H1 (cell line): Measurements from ENCODE around the gene MRPS18B. TPM values are rescaled to one million over a fixed set of nuclear protein-coding genes. Genes with fewer than 3 reads are reported as not detected.

Experiments used
- CTCF ChIA-PET: fragments of 300-600 bp; sonication (Branson Sonifier 250); formaldehyde crosslinking; loops from one replicate; lab custom pipeline; 2021; ENCODE audit not compliant: partially characterized antibody; lab: Charles Lee
- POLR2A ChIA-PET: fragments of 300-600 bp; sonication (Branson Sonifier 250); formaldehyde crosslinking; loops from one replicate; lab custom pipeline; 2021; ENCODE audit warnings: inconsistent platforms; ENCODE audit not compliant: partially characterized antibody; lab: Charles Lee
- DNase-seq, 2 experiments: peaks; one replicate each; pipeline versions ENCODE4 v3.0.0 to v3.0.0-alpha.2; 2010 to 2022; ENCODE audit warnings: low spot score in 2 of 2, low read depth in 1 of 2, mixed read lengths in 1 of 2
- FAIRE-seq: peaks from 2 replicates; lab custom pipeline; 2011; peaks lifted over from hg19 to GRCh38; lab: Jason Lieb, UNC
- H2AFZ ChIP-seq: 2 replicates; pipeline ENCODE4 v1.8.1; 2012; ENCODE audit warnings: low read length, inconsistent platforms
- H2AK5ac ChIP-seq: 2 replicates; pipeline ENCODE4 v1.6.1; 2013; ENCODE audit warnings: low read depth, low read length
- H2BK120ac ChIP-seq: replicated peaks from 2 replicates; pipeline ENCODE3; 2013; ENCODE audit warnings: low read depth, low read length, inconsistent platforms
- H2BK12ac ChIP-seq: 2 replicates; pipeline ENCODE4 v1.6.1; 2013; ENCODE audit warnings: low read depth, low read length
- H2BK15ac ChIP-seq: 2 replicates; pipeline ENCODE4 v1.6.1; 2013; ENCODE audit warnings: low read length
- H2BK20ac ChIP-seq: 2 replicates; pipeline ENCODE4 v1.6.1; 2013; ENCODE audit warnings: low read length
- H2BK5ac ChIP-seq: 2 replicates; pipeline ENCODE4 v1.6.1; 2013; ENCODE audit warnings: low read depth, low read length
- H3K14ac ChIP-seq: 2 replicates; pipeline ENCODE4 v1.6.1; 2013; ENCODE audit warnings: inconsistent platforms; ENCODE audit not compliant: insufficient read length
- H3K18ac ChIP-seq: 2 replicates; pipeline ENCODE4 v1.6.1; 2013; ENCODE audit warnings: low read length; ENCODE audit errors: extremely low read depth
- H3K23ac ChIP-seq: 2 replicates; pipeline ENCODE4 v1.6.1; 2013; ENCODE audit warnings: inconsistent platforms; ENCODE audit not compliant: insufficient read length
- H3K23me2 ChIP-seq: 2 replicates; pipeline ENCODE4 v1.6.1; 2013; ENCODE audit warnings: low read depth, low read length
- H3K27ac ChIP-seq: 2 replicates; pipeline ENCODE4 v1.6.1; 2011; ENCODE audit warnings: low read depth, low read length, inconsistent platforms
- H3K27me3 ChIP-seq, 4 experiments: replicated peaks in 1 of 4; 1 replicate in 1 of 4; 2 replicates in 3 of 4; pipeline versions ENCODE4 v1.6.1 to v1.8.1; 2011 to 2013; ENCODE audit warnings: low read length in 3 of 4, mild to moderate bottlenecking in 3 of 4, inconsistent platforms in 2 of 4, mixed read lengths in 2 of 4, moderate library complexity in 1 of 4; ENCODE audit not compliant: control insufficient read depth in 3 of 4, insufficient read depth in 3 of 4; ENCODE audit errors: extremely low read depth in 1 of 4
- H3K36me3 ChIP-seq, 4 experiments: 2 replicates each; pipeline versions ENCODE4 v1.6.1 to v1.8.1; 2011 to 2013; ENCODE audit warnings: mild to moderate bottlenecking in 4 of 4, low read length in 3 of 4, moderate library complexity in 2 of 4, control low read depth in 1 of 4, inconsistent platforms in 1 of 4; ENCODE audit not compliant: insufficient read depth in 4 of 4, control insufficient read depth in 2 of 4
- H3K4ac ChIP-seq: replicated peaks from 2 replicates; pipeline ENCODE3; 2013; ENCODE audit warnings: low read length, low read depth, mixed read lengths, inconsistent platforms; ENCODE audit not compliant: insufficient read length
- H3K4me1 ChIP-seq, 4 experiments: replicated peaks in 1 of 4; 1 replicate in 1 of 4; 2 replicates in 3 of 4; pipeline versions ENCODE4 v1.6.1 to v1.8.1; 2011 to 2013; ENCODE audit warnings: low read length in 3 of 4, inconsistent platforms in 2 of 4, mixed read lengths in 1 of 4; ENCODE audit not compliant: insufficient read depth in 4 of 4, control insufficient read depth in 3 of 4
- H3K4me2 ChIP-seq, 2 experiments: 2 replicates each; pipeline versions ENCODE4 v1.6.1 to v1.8.1; 2011 to 2013; ENCODE audit warnings: low read depth in 2 of 2, low read length in 2 of 2, control low read depth in 1 of 2, inconsistent platforms in 1 of 2, mild to moderate bottlenecking in 1 of 2; ENCODE audit not compliant: insufficient read depth in 1 of 2
- H3K4me3 ChIP-seq, 4 experiments: fragments of 200-600, 300-600 bp in 1 of 4; sonication (generic), shearing (Covaris generic), sonication (Bioruptor Twin) in 1 of 4; 2 replicates each; pipeline versions ENCODE4 v1.5.1 to v1.8.1; 2011 to 2016; ENCODE audit warnings: low read length in 4 of 4, low read depth in 3 of 4, control low read depth in 2 of 4, inconsistent platforms in 2 of 4, mild to moderate bottlenecking in 2 of 4, mixed read lengths in 1 of 4, moderate library complexity in 1 of 4; ENCODE audit not compliant: insufficient read depth in 2 of 4; ENCODE audit errors: extremely low read depth in 1 of 4
- H3K56ac ChIP-seq: replicated peaks from 2 replicates; pipeline ENCODE3; 2013; ENCODE audit warnings: low read depth, mild to moderate bottlenecking, mixed read lengths, low read length, inconsistent platforms; ENCODE audit not compliant: insufficient read length
- H3K79me1 ChIP-seq: 2 replicates; pipeline ENCODE4 v1.6.1; 2013; ENCODE audit warnings: low read depth, low read length, control low read depth
- H3K79me2 ChIP-seq, 2 experiments: 2 replicates each; pipeline versions ENCODE4 v1.6.1 to v1.8.1; 2012 to 2013; ENCODE audit warnings: low read length in 2 of 2, mild to moderate bottlenecking in 2 of 2, inconsistent platforms in 1 of 2; ENCODE audit not compliant: insufficient read depth in 2 of 2, control insufficient read depth in 1 of 2
- H3K9ac ChIP-seq, 4 experiments: replicated peaks in 1 of 4; 1 replicate in 1 of 4; 2 replicates in 3 of 4; pipeline versions ENCODE4 v1.6.1 to v1.8.1; 2011 to 2013; ENCODE audit warnings: low read depth in 3 of 4, low read length in 3 of 4, control low read depth in 2 of 4, mild to moderate bottlenecking in 2 of 4, moderate library complexity in 2 of 4, inconsistent platforms in 1 of 4; ENCODE audit errors: extremely low read depth in 1 of 4
- H3K9me3 ChIP-seq, 2 experiments: 2 replicates each; pipeline versions ENCODE4 v1.6.1 to v1.8.1; 2012 to 2013; ENCODE audit warnings: mild to moderate bottlenecking in 2 of 2, moderate library complexity in 2 of 2, control low read depth in 1 of 2, inconsistent platforms in 1 of 2, low read depth in 1 of 2, low read length in 1 of 2, mixed read lengths in 1 of 2; ENCODE audit not compliant: insufficient read depth in 2 of 2
- H4K20me1 ChIP-seq, 2 experiments: replicated peaks in 1 of 2; 2 replicates each; pipeline versions ENCODE3 to v1.8.1; 2011 to 2013; ENCODE audit warnings: inconsistent platforms in 2 of 2, low read length in 2 of 2, mild to moderate bottlenecking in 1 of 2; ENCODE audit not compliant: insufficient read depth in 2 of 2, control insufficient read depth in 1 of 2
- H4K5ac ChIP-seq: 2 replicates; pipeline ENCODE4 v1.6.1; 2013; ENCODE audit warnings: low read length, low read depth, mixed read lengths, inconsistent platforms; ENCODE audit not compliant: insufficient read length
- H4K8ac ChIP-seq: 2 replicates; pipeline ENCODE4 v1.8.0; 2013; ENCODE audit warnings: mild to moderate bottlenecking, moderate library complexity, low read length, inconsistent platforms; ENCODE audit not compliant: insufficient read depth; ENCODE audit errors: extremely low read depth
- H4K91ac ChIP-seq: replicated peaks from 2 replicates; pipeline ENCODE3; 2013; ENCODE audit warnings: low read length, mixed read lengths, inconsistent platforms; ENCODE audit not compliant: insufficient read length
- JUND ChIP-seq: IDR thresholded peaks from 2 replicates; pipeline ENCODE4 v1.6.1; 2011; ENCODE audit warnings: mild to moderate bottlenecking, improper control_type of control experiment, low read length
- POLR2A ChIP-seq, 2 experiments: IDR thresholded peaks; 1 replicate in 1 of 2; 2 replicates in 1 of 2; pipeline ENCODE4 v1.6.1; 2011; ENCODE audit warnings: low read depth in 2 of 2, low read length in 2 of 2, mild to moderate bottlenecking in 2 of 2; ENCODE audit errors: control extremely low read depth in 1 of 2
- RNF2 ChIP-seq: fragments of 200-900, 300-1000 bp; sonication (generic); IDR thresholded peaks from 2 replicates; pipeline ENCODE4 v1.7.1; 2016; ENCODE audit warnings: borderline replicate concordance, low read depth, mild to moderate bottlenecking, antibody characterized with exemption, low read length; ENCODE audit not compliant: poor library complexity, severe bottlenecking; ENCODE audit errors: missing control alignments
- RXRA ChIP-seq: IDR thresholded peaks from 2 replicates; pipeline ENCODE4 v1.6.1; 2011; ENCODE audit warnings: low read depth, mild to moderate bottlenecking, low read length, moderate library complexity; ENCODE audit not compliant: insufficient read depth
- SRF ChIP-seq: IDR thresholded peaks from 2 replicates; pipeline ENCODE4 v1.6.1; 2011; ENCODE audit warnings: mild to moderate bottlenecking, low read depth, low read length, moderate library complexity
- SUZ12 ChIP-seq: fragments of 200-600 bp; sonication (generic); IDR thresholded peaks from 2 replicates; pipeline ENCODE4 v1.6.1; 2012; ENCODE audit warnings: mild to moderate bottlenecking, inconsistent platforms, low read length, moderate library complexity, mixed read lengths
- WGBS, 2 experiments: shearing (Covaris generic) in 1 of 2; methylation state at CpG; one replicate each; pipeline versions ENCODE4 v1.1.6 to v1.1.7; 2013 to 2015; ENCODE audit warnings: low lambda C conversion rate in 2 of 2, mixed read lengths in 2 of 2, inconsistent platforms in 1 of 2, low coverage in 1 of 2, missing lambda C conversion rate in 1 of 2; ENCODE audit not compliant: insufficient replicate concordance in 2 of 2, insufficient coverage in 1 of 2, insufficient read length in 1 of 2; ENCODE audit errors: extremely low coverage in 1 of 2, missing lambda C conversion rate in 1 of 2; 5-methylcytosine and 5-hydroxymethylcytosine counted together
- polyA plus RNA-seq, 7 experiments: library from polyadenylated mRNA; depleted of rRNA in 3 of 7; stranded (reverse) in 5 of 7; unstranded in 2 of 7; fragments of >200 nt in 5 of 7; fragments of 200-250 nt in 2 of 7; gene quantifications; 1 replicate in 5 of 7; 2 replicates in 1 of 7; 4 replicates in 1 of 7; pipeline versions ENCODE4 v1.2.1 to v1.2.3, GENCODE V29; 2011 to 2013; ENCODE audit warnings: missing spikeins in 2 of 7, mixed read lengths in 2 of 7
- total RNA-seq: library from RNA; stranded (reverse); fragmentation: NEBNext Ultra II Directional; extraction: Animal tissue kit (Norgen Biotek cat#: 25700); gene quantifications from 2 replicates; pipeline ENCODE4 v1.2.1, GENCODE V29; 2021
- TF ChIP-seq, protein P1 (sequence below): IDR thresholded peaks from 2 replicates; pipeline ENCODE4 v1.6.1; 2012; ENCODE audit warnings: low read length, inconsistent platforms

Gene MRPS18B
- total and polyA plus RNA-seq, 2 of the 8 experiments (the other 6 are each of a cell fraction or from before 2014, with no cell fraction given), result 57.8 to 83.3 TPM

DNA sequence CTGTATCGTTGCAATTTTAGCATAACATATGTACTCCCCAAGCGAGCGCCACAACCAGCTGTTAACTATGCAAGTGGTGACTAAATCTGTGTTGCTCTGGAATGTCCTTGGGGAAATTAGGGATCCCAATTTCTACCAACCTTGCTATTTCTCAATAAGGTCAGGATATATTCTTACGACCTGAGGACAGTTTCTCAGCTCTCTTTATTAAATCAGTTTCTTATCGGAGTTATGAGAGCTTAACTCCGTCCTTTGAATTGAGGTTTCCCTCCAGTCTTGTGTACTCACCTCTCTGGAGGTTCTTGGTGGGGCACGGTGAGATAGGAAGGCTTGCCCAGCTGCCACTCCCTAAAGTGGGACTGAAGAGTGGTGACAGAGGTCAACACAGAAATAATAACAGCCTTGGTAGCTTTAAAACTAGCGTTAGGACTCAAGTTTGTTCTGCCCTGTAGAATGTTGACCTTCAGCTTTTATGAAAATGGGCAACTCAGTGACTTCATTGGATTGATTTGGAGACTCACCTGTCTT, 694 bp downstream of the MRPS18B start:
- no peak overlapping the region for H4K8ac ChIP-seq
- H2BK120ac ChIP-seq, result no peak overlapping the region
- H3K9me3 ChIP-seq, result no peaks in the 10 kb centered on the region
- H2BK15ac ChIP-seq, result no peak overlapping the region
- H2AK5ac ChIP-seq, result peak overlapping the region; percentile 45; the same call in 1 of the 2 replicates
- H3K27me3 ChIP-seq, result no peaks in the 10 kb centered on the region
- peaks cover 4 to 50% of the 10 kb centered on the region in 2 experiments; a peak in 3 of 4 replicates for H3K79me2 ChIP-seq
- peaks cover 0 to 6% (median 4%) of the 10 kb centered on the region in 4 experiments; a peak in 4 of 7 replicates for H3K4me1 ChIP-seq
- peak overlapping the region in 3 of 4 experiments; percentile 93 to 100 (median 99); a peak in 4 of 7 replicates for H3K9ac ChIP-seq
- H3K4me3 ChIP-seq, result peak overlapping the region; percentile 87 to 97 (median 90)
- no peak overlapping the region for H3K4ac ChIP-seq
- WGBS, 2 experiments, result 35% methylated on average over 8 of the region's 8 CpGs; no CpG with 5 or more reads in 1 of the 2 experiments
- no peak overlapping the region for H3K56ac ChIP-seq
- H4K20me1 ChIP-seq, result peaks cover 0 to 2% of the 10 kb centered on the region in 2 experiments
- H2BK20ac ChIP-seq, result no peak overlapping the region
- no peak overlapping the region for H2BK12ac ChIP-seq
- no peak overlapping the region for H3K14ac ChIP-seq
- H3K36me3 ChIP-seq, result peaks cover 10 to 45% (median 26%) of the 10 kb centered on the region in 4 experiments
- POLR2A ChIA-PET, result interaction anchor here (0.5 to 3.8 kb wide), 40 partner anchors 9 to 127 kb away, joined by 3 to 43 read pairs (median 5); partner anchors contain the start of genes ABCF1, ATAT1, C6orf136 and DHX16
- peaks cover 14% of the 10 kb centered on the region for H3K23me2 ChIP-seq
- TF ChIP-seq JUND (no peak), SRF (no peak), POLR2A (IDR thresholded peaks at IDR 0.05; ENCODE audit: control extremely low read depth in 1 of 2, low read depth in 2 of 2, low read length in 2 of 2) (no peak), SUZ12 (no peak), RNF2 (no peak), RXRA (no peak)
- TF ChIP-seq, protein P1, sequence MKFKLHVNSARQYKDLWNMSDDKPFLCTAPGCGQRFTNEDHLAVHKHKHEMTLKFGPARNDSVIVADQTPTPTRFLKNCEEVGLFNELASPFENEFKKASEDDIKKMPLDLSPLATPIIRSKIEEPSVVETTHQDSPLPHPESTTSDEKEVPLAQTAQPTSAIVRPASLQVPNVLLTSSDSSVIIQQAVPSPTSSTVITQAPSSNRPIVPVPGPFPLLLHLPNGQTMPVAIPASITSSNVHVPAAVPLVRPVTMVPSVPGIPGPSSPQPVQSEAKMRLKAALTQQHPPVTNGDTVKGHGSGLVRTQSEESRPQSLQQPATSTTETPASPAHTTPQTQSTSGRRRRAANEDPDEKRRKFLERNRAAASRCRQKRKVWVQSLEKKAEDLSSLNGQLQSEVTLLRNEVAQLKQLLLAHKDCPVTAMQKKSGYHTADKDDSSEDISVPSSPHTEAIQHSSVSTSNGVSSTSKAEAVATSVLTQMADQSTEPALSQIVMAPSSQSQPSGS, result no peak
- TF ChIP-seq, all 59 proteins: peak for 0
- peak overlapping the region; percentile 99; the same call in 1 of the 2 replicates for H3K27ac ChIP-seq
- H2BK5ac ChIP-seq, result no peak overlapping the region
- peaks cover 6% of the 10 kb centered on the region; the same call in 1 of the 2 replicates for H3K79me1 ChIP-seq
- H4K91ac ChIP-seq, result no peak overlapping the region
- CTCF ChIA-PET, result interaction anchor here (0.8 to 1.7 kb wide), 3 partner anchors 15 to 104 kb away, joined by 3 to 6 read pairs (median 3); no protein-coding TSS in a partner anchor
- peak overlapping the region; percentile 90 to 98 for H3K4me2 ChIP-seq
- 0 out of 2 replicates have a peak overlapping the region, but pooled peaks have one; percentile 28 for H2AFZ ChIP-seq
- FAIRE-seq (no peak), DNase-seq (no peak)
- no peak overlapping the region for H4K5ac ChIP-seq
- no peak overlapping the region for H3K23ac ChIP-seq
- no peak overlapping the region for H3K18ac ChIP-seq
